ENCODE measurements around the gene PXN.
"Not testable (repeated sequence)": the region's sequence is repeated elsewhere in the genome, so short reads cannot be mapped to it uniquely, and the experiment has no call there.

PXN gene

GRCh38 chr12:120209851-120210250, 55.7 kb downstream of the PXN start:
- no peak for ATAC-seq
- no peak for TF ChIP-seq ESRRG (CRISPR knock-in tag; IDR thresholded peaks at IDR 0.05)
- no peak for TF ChIP-seq RARB (CRISPR knock-in tag; IDR thresholded peaks at IDR 0.05)
- no peak for TF ChIP-seq TSHZ2 (CRISPR knock-in tag; IDR thresholded peaks at IDR 0.05)
- no peak for TF ChIP-seq SNAI2 (CRISPR knock-in tag; IDR thresholded peaks at IDR 0.05)
- TF ChIP-seq CSDC2 (CRISPR knock-in tag; IDR thresholded peaks at IDR 0.05): no peak
- TF ChIP-seq TOX (CRISPR knock-in tag; IDR thresholded peaks at IDR 0.05; ENCODE audit: borderline replicate concordance): no peak
- TF ChIP-seq BACH2 (CRISPR knock-in tag; IDR thresholded peaks at IDR 0.05; ENCODE audit: borderline replicate concordance): no peak
- TF ChIP-seq ZC3H10 (CRISPR knock-in tag; IDR thresholded peaks at IDR 0.05): no peak

- ATAC-seq: no peak; the same call in 2 of the 3 replicates
- no peak for TF ChIP-seq SNAI2 (CRISPR knock-in tag; IDR thresholded peaks at IDR 0.05)
- no peak for TF ChIP-seq PATZ1 (CRISPR knock-in tag; IDR thresholded peaks at IDR 0.05; ENCODE audit: borderline replicate concordance)
These were observed 58.3 kb downstream of the PXN start for GRCh38 chr12:120207227-120207626.

GRCh38 chr12:120206781-120207180, 58.7 kb downstream of the PXN start:
- ATAC-seq: not testable (repeated sequence)

- no peak for ATAC-seq
- TF ChIP-seq ZC3H10 (CRISPR knock-in tag; IDR thresholded peaks at IDR 0.05): no peak
- no peak for TF ChIP-seq ZFP30 (CRISPR knock-in tag; IDR thresholded peaks at IDR 0.05)
- TF ChIP-seq OSR1 (CRISPR knock-in tag; IDR thresholded peaks at IDR 0.05): no peak
- TF ChIP-seq POU6F1 (CRISPR knock-in tag; IDR thresholded peaks at IDR 0.05; ENCODE audit: borderline replicate concordance, low read depth): no peak
- TF ChIP-seq ISL1 (CRISPR knock-in tag; IDR thresholded peaks at IDR 0.05): no peak
- TF ChIP-seq ZNF8 (CRISPR knock-in tag; IDR thresholded peaks at IDR 0.05): no peak
- TF ChIP-seq RARB (CRISPR knock-in tag; IDR thresholded peaks at IDR 0.05): no peak
- no peak for TF ChIP-seq CSDC2 (CRISPR knock-in tag; IDR thresholded peaks at IDR 0.05)
- TF ChIP-seq CSRNP3 (CRISPR knock-in tag; IDR thresholded peaks at IDR 0.05): no peak
- TF ChIP-seq ZNF70 (CRISPR knock-in tag; IDR thresholded peaks at IDR 0.05): no peak
- no peak for TF ChIP-seq ARNTL (CRISPR knock-in tag; IDR thresholded peaks at IDR 0.05; ENCODE audit: borderline replicate concordance, low read depth)
- TF ChIP-seq PATZ1 (CRISPR knock-in tag; IDR thresholded peaks at IDR 0.05; ENCODE audit: borderline replicate concordance): no peak
- TF ChIP-seq ZFP3 (CRISPR knock-in tag; IDR thresholded peaks at IDR 0.05): no peak
- TF ChIP-seq TSHZ2 (CRISPR knock-in tag; IDR thresholded peaks at IDR 0.05): no peak
- no peak for TF ChIP-seq CREB5 (CRISPR knock-in tag; IDR thresholded peaks at IDR 0.05; ENCODE audit: low read depth)
- no peak for TF ChIP-seq SNAI2 (CRISPR knock-in tag; IDR thresholded peaks at IDR 0.05)
- no peak for TF ChIP-seq BACH2 (CRISPR knock-in tag; IDR thresholded peaks at IDR 0.05; ENCODE audit: borderline replicate concordance)
- no peak for TF ChIP-seq TCF4 (CRISPR knock-in tag; IDR thresholded peaks at IDR 0.05; ENCODE audit: borderline replicate concordance)
These were observed 59.3 kb downstream of the PXN start for GRCh38 chr12:120206228-120206627.

Measured in SK-N-SH treated with all-trans-retinoic acid at 6 μM for 48 hours (cell line).